ENCODE results near the gene PLCB3. TPM values are rescaled to one million over a fixed set of nuclear protein-coding genes. Genes with fewer than 3 reads are reported as not detected.
A peak's percentile ranks its signal among the peaks of the same experiment; 100 is the strongest.

PLCB3 gene
- total RNA-seq, 1 experiment from 2014 or later, result 34.6 TPM

DNA sequence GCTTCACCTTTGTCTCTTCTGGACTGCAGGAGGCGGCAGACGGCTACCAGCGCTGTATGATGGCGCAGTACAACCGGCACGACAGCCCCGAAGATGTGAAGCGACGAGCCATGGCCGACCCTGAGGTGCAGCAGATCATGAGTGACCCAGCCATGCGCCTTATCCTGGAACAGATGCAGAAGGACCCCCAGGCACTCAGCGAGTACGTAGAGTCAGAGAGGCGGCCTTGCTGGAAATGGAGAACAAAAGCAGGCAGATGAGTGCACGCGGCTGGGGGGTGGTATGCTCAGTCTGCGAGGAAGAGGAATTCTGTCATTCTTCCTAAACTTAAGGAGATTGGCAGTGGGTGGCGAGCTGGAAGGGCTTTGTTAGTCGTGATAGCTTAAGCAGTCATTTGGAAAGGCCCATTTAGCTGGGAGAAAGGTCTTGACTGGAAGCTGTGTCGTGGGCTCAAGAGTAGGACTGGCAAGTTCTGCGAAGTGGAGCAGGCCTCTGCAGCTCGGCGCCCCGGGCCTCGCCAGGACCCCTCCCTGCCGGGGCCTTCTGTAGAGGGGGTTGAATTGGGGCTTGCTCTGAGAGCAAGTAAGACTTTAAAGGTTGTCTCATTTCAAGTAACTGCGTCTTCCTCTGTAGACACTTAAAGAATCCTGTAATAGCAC is 47.8 kb upstream of the PLCB3 start:
- TF ChIP-seq, protein P1, sequence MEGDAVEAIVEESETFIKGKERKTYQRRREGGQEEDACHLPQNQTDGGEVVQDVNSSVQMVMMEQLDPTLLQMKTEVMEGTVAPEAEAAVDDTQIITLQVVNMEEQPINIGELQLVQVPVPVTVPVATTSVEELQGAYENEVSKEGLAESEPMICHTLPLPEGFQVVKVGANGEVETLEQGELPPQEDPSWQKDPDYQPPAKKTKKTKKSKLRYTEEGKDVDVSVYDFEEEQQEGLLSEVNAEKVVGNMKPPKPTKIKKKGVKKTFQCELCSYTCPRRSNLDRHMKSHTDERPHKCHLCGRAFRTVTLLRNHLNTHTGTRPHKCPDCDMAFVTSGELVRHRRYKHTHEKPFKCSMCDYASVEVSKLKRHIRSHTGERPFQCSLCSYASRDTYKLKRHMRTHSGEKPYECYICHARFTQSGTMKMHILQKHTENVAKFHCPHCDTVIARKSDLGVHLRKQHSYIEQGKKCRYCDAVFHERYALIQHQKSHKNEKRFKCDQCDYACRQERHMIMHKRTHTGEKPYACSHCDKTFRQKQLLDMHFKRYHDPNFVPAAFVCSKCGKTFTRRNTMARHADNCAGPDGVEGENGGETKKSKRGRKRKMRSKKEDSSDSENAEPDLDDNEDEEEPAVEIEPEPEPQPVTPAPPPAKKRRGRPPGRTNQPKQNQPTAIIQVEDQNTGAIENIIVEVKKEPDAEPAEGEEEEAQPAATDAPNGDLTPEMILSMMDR (IDR thresholded peaks at IDR 0.05; ENCODE audit: unreplicated experiment), result no peak
- BruUV-seq (replicated peaks), result no TSS peak
- H3K36me3 Mint-ChIP-seq (ENCODE audit: insufficient read depth, unreplicated experiment), result peaks cover 81% of the 10 kb centered on the region
- POLR2A ChIA-PET, result interaction anchor here (0.5 to 1.6 kb wide), 4 partner anchors 15 to 72 kb away, joined by 3 to 11 read pairs (median 4); partner anchors contain the start of gene PPP1R14B
- H3K9me3 Mint-ChIP-seq (ENCODE audit: unreplicated experiment), result no peaks in the 10 kb centered on the region
- H3K4me3 Mint-ChIP-seq (ENCODE audit: unreplicated experiment), result no peak overlapping the region
- H3K4me1 Mint-ChIP-seq (ENCODE audit: insufficient read depth, unreplicated experiment), result peaks cover 12% of the 10 kb centered on the region
- no peaks in the 10 kb centered on the region for H3K27me3 Mint-ChIP-seq (ENCODE audit: insufficient read depth, unreplicated experiment)
- intact Hi-C loops (cut with micrococcal nuclease), result loop anchor here (1.0 to 5.0 kb wide), 3 partner anchors 49 to 98 kb away; partner anchors contain the start of gene PLCB3
- DNase-seq (ENCODE audit: unreplicated experiment), result no peak
- CTCF ChIA-PET, result interaction anchor here (0.6 to 4.4 kb wide), 11 partner anchors 8 to 443 kb away, joined by 3 to 51 read pairs (median 7); partner anchors contain the start of genes NUDT22, STIP1 and TRPT1
- no peak overlapping the region for H3K27ac Mint-ChIP-seq (ENCODE audit: low read depth, unreplicated experiment)

DNA sequence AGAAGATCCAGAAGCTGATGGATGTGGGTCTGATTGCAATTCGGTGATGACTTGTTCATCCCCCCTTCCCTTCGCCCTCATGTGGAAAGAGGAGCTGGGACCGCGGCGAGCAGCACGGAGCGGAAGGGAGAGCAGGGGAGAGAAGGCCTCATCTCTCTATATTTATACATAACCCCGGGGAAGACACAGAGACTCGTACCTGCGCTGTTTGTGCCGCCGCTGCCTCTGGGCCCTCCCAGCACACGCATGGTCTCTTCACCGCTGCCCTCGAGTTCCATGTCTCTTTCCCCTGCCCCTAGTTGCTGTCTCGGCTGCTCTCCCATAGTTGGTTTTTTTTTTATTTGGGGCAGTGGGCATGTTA is 47.3 kb upstream of the PLCB3 start:
- ChIA-PET POLR2A (interaction anchor here (0.5 to 2.3 kb wide), 13 partner anchors 11 to 187 kb away, joined by 3 to 11 read pairs (median 4); partner anchors contain the start of genes ESRRA, PPP1R14B and STIP1), CTCF (interaction anchor here (0.6 to 4.4 kb wide), 20 partner anchors 8 to 888 kb away, joined by 3 to 51 read pairs (median 5); partner anchors contain the start of genes FKBP2, MACROD1, NUDT22 and STIP1)
- Mint-ChIP-seq H3K4me1 (ENCODE audit: insufficient read depth, unreplicated experiment) (peaks cover 12% of the 10 kb centered on the region), H3K36me3 (ENCODE audit: insufficient read depth, unreplicated experiment) (peaks cover 76% of the 10 kb centered on the region), H3K4me3 (ENCODE audit: unreplicated experiment) (no peak overlapping the region), H3K27ac (ENCODE audit: low read depth, unreplicated experiment) (no peak overlapping the region), H3K27me3 (ENCODE audit: insufficient read depth, unreplicated experiment) (no peaks in the 10 kb centered on the region), H3K9me3 (ENCODE audit: unreplicated experiment) (no peaks in the 10 kb centered on the region)
- intact Hi-C loops (cut with micrococcal nuclease), result loop anchor here (1.0 to 5.0 kb wide), 3 partner anchors 48 to 97 kb away; partner anchors contain the start of gene PLCB3
- TF ChIP-seq, protein P1 (IDR thresholded peaks at IDR 0.05; ENCODE audit: unreplicated experiment), result no peak
- TSS peak; percentile 94 for BruUV-seq (replicated peaks)
- no peak for DNase-seq (ENCODE audit: unreplicated experiment)

DNA sequence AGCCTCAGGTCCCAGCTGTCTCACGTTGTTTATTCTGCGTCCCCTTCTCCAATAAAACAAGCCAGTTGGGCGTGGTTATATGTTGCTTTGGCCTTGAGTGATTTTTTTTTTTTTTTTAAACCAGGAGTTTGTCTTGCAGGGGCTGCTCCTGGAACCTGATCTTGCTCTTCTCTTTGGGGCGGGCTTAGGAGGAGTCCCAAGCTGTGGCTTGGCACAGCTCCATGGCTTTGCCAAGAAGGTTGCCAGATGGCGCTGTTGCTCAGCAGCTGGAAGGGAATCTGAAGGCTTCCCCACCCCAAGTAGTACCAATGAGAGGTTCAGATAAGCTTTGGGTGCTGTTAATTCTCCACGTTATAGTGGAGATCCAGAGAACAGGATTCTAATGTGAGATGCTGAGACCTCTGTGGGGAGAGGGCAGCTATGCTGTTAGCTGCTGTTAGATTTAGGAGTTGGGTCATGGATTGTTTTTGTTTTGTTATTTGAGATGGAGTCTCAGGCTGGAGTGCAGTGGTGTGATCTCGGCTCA is 46.8 kb upstream of the PLCB3 start:
- Mint-ChIP-seq H3K36me3 (ENCODE audit: insufficient read depth, unreplicated experiment) (peaks cover 71% of the 10 kb centered on the region), H3K4me3 (ENCODE audit: unreplicated experiment) (no peak overlapping the region), H3K27me3 (ENCODE audit: insufficient read depth, unreplicated experiment) (no peaks in the 10 kb centered on the region), H3K27ac (ENCODE audit: low read depth, unreplicated experiment) (peak overlapping the region; percentile 37), H3K9me3 (ENCODE audit: unreplicated experiment) (no peaks in the 10 kb centered on the region), H3K4me1 (ENCODE audit: insufficient read depth, unreplicated experiment) (peaks cover 12% of the 10 kb centered on the region)
- intact Hi-C loops (cut with micrococcal nuclease), result loop anchor here (1.0 to 5.0 kb wide), 3 partner anchors 48 to 97 kb away; partner anchors contain the start of gene PLCB3
- ChIA-PET POLR2A (interaction anchor here (0.5 to 2.3 kb wide), 17 partner anchors 10 to 187 kb away, joined by 3 to 11 read pairs (median 4); partner anchors contain the start of genes ESRRA, NUDT22, PPP1R14B and STIP1), CTCF (interaction anchor here (0.6 to 4.4 kb wide), 26 partner anchors 8 to 1391 kb away, joined by 3 to 51 read pairs (median 4); partner anchors contain the start of genes FKBP2, MACROD1, NUDT22 and STIP1)
- no TSS peak for BruUV-seq (replicated peaks)
- peak; percentile 96 for DNase-seq (ENCODE audit: unreplicated experiment)
- TF ChIP-seq, protein P1 (IDR thresholded peaks at IDR 0.05; ENCODE audit: unreplicated experiment), result peak; percentile 83
